SU-DHL-6 (cell line): ENCODE measurements around the gene KCNJ4.

Experiments
- H2AFZ ChIP-seq: fragments of 200-600 bp; sonication (generic); 2 replicates; pipeline ENCODE4 v1.6.1; 2014; ENCODE audit warnings: low read depth, mild to moderate bottlenecking, moderate library complexity, mixed read lengths, antibody characterized with exemption, low read length; ENCODE audit not compliant: severe bottlenecking
- H3F3A ChIP-seq: fragments of 200-600 bp; shearing (Covaris generic); 2 replicates; pipeline ENCODE4 v1.6.0; 2016; ENCODE audit warnings: antibody characterized with exemption, mild to moderate bottlenecking; ENCODE audit not compliant: insufficient read depth
- H3K27ac ChIP-seq: fragments of 200-600 bp; sonication (generic); 2 replicates; pipeline ENCODE4 v1.5.1; 2016; ENCODE audit warnings: low read depth, mild to moderate bottlenecking, low read length, moderate library complexity, mixed read lengths
- H3K27me3 ChIP-seq: fragments of 200-600 bp; sonication (generic), shearing (Covaris generic); 2 replicates; pipeline ENCODE4 v1.6.0; 2014; ENCODE audit warnings: mild to moderate bottlenecking, low read length
- H3K36me3 ChIP-seq: fragments of 200-600 bp; sonication (generic); 2 replicates; pipeline ENCODE4 v1.6.1; 2014; ENCODE audit warnings: mild to moderate bottlenecking, low read length, mixed read lengths
- H3K4me2 ChIP-seq: fragments of 300-600, 200-600 bp; shearing (Covaris generic), sonication (generic); 2 replicates; pipeline ENCODE4 v1.6.0; 2014; ENCODE audit warnings: low read length, low read depth, mild to moderate bottlenecking; ENCODE audit not compliant: poor library complexity, severe bottlenecking
- H3K4me3 ChIP-seq: fragments of 200-600 bp; sonication (generic); 2 replicates; pipeline ENCODE4 v1.5.1; 2014; ENCODE audit warnings: antibody characterized with exemption, low read length, mild to moderate bottlenecking, mixed read lengths; ENCODE audit not compliant: insufficient read depth, poor library complexity, severe bottlenecking
- H3K79me2 ChIP-seq: fragments of 200-600 bp; sonication (generic); 2 replicates; pipeline ENCODE4 v1.6.1; 2014; ENCODE audit warnings: mild to moderate bottlenecking, low read length, moderate library complexity; ENCODE audit not compliant: insufficient read depth
- H3K9ac ChIP-seq: fragments of 200-600 bp; sonication (generic); 2 replicates; pipeline ENCODE4 v1.7.0; 2014; ENCODE audit warnings: mild to moderate bottlenecking, low read length
- H3K9me2 ChIP-seq: fragments of 200-600 bp; sonication (generic); replicated peaks from 2 replicates; pipeline ENCODE4 v1.6.1; 2014; ENCODE audit warnings: low read length; ENCODE audit not compliant: insufficient read depth
- H3K9me3 ChIP-seq: fragments of 200-600 bp; sonication (generic); 2 replicates; pipeline ENCODE4 v1.6.1; 2014; ENCODE audit warnings: low read length, mixed read lengths; ENCODE audit not compliant: insufficient read depth
- H4K20me1 ChIP-seq: fragments of 200-600 bp; sonication (generic); 2 replicates; pipeline ENCODE4 v1.6.1; 2014; ENCODE audit warnings: low read depth, mild to moderate bottlenecking, antibody characterized with exemption, low read length, moderate library complexity, mixed read lengths
- EZH2phosphoT487 ChIP-seq: fragments of 200-600 bp; sonication (generic), shearing (Covaris generic); conservative IDR thresholded peaks from 2 replicates; pipeline ENCODE4 v1.6.1; 2018; ENCODE audit warnings: mild to moderate bottlenecking, antibody characterized with exemption, low read length, moderate library complexity, mixed read lengths
- TF ChIP-seq, protein P1 (sequence below): fragments of 200-600 bp; sonication (generic); IDR thresholded peaks from one replicate; pipeline ENCODE4 v1.5.1; 2017; ENCODE audit warnings: antibody characterized with exemption, mild to moderate bottlenecking, low read length, moderate library complexity; ENCODE audit not compliant: insufficient read depth, poor library complexity, severe bottlenecking

Gene KCNJ4

DNA sequence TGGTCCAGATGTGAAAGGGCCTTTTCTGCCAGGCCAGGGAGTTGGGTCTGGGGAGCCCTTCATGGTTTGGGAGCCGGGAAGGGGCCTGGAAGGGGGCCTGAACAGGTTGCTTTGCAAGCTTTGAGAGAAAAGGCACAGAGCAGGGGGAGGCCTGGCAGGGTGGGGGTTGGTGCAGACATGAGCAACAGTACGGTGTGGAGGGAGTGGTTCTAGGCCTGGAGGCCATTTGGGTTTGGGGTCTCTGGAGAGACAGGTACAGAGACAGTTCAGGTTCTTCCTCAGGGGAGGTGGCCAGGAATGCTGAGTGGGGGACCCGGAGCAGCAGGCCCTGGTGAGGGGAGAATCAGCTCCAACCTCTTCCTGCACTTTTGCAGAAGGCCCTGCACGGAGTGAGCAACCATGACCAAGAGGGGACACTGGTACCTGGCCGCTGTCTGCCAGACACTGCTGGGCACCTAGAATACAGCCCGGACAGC, 14.3 kb upstream of the KCNJ4 start:
- H4K20me1 ChIP-seq = no peaks in the 10 kb centered on the region
- no peaks in the 10 kb centered on the region for H3K9me3 ChIP-seq
- no peaks in the 10 kb centered on the region for H3F3A ChIP-seq
- no peak overlapping the region for H2AFZ ChIP-seq
- no peak overlapping the region for H3K27ac ChIP-seq
- TF ChIP-seq, protein P1, sequence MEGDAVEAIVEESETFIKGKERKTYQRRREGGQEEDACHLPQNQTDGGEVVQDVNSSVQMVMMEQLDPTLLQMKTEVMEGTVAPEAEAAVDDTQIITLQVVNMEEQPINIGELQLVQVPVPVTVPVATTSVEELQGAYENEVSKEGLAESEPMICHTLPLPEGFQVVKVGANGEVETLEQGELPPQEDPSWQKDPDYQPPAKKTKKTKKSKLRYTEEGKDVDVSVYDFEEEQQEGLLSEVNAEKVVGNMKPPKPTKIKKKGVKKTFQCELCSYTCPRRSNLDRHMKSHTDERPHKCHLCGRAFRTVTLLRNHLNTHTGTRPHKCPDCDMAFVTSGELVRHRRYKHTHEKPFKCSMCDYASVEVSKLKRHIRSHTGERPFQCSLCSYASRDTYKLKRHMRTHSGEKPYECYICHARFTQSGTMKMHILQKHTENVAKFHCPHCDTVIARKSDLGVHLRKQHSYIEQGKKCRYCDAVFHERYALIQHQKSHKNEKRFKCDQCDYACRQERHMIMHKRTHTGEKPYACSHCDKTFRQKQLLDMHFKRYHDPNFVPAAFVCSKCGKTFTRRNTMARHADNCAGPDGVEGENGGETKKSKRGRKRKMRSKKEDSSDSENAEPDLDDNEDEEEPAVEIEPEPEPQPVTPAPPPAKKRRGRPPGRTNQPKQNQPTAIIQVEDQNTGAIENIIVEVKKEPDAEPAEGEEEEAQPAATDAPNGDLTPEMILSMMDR = no peak
- no peaks in the 10 kb centered on the region for H3K36me3 ChIP-seq
- no peaks in the 10 kb centered on the region for H3K9me2 ChIP-seq
- H3K79me2 ChIP-seq = no peaks in the 10 kb centered on the region
- H3K4me2 ChIP-seq = no peak overlapping the region
- H3K9ac ChIP-seq = no peak overlapping the region
- no peaks in the 10 kb centered on the region for H3K27me3 ChIP-seq
- no peak overlapping the region for H3K4me3 ChIP-seq

DNA sequence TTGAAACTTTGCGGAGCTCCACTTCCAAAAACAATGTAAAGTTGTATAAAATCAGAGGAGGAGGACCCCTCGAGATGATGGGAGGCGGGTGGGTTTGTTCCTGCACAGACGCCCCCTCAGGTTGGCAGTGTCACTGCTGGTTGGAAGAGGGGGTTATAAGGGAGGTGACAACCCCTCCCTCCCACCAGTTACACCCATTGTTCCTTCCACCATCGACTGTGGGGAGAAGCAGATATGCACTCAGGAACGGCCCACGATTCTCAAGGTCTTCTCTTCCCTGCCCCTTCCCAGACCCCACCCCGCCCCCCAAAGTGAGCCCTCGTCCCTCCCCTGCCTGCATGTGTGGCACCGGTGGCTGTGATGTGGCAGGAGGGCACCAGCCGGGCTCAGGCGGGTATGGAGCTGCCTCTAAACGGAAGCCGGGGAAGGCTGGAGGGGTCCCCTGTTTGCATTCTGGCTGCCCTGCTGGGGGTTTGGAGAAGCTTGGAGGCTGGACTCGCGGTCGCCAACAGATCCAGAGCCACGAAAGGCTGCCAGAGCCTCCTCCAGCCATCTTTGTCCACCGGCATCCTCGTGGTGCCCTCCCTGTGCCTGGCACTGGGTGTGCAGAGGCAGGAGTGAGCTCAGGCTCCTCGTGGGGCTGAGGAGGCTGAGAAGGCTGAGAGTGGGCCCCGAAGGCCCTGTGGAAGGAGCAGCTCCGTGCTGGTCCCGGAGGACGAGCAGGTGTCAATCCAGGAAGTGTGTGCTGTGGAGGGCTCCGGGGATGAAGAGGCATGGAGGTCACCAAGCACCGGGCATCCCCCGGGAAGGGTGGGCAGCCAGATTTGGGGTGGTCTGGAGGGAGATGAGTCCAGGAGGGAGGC, 13.7 kb upstream of the KCNJ4 start:
- H3K27me3 ChIP-seq = no peaks in the 10 kb centered on the region
- H3K79me2 ChIP-seq = no peaks in the 10 kb centered on the region
- no peaks in the 10 kb centered on the region for H3K9me3 ChIP-seq
- H2AFZ ChIP-seq = no peak overlapping the region
- H3K4me2 ChIP-seq = no peak overlapping the region
- no peaks in the 10 kb centered on the region for H4K20me1 ChIP-seq
- no peak overlapping the region for H3K4me3 ChIP-seq
- H3K27ac ChIP-seq = no peak overlapping the region
- TF ChIP-seq, protein P1 = no peak
- TF ChIP-seq EZH2phosphoT487 = no peak
- H3K9me2 ChIP-seq = no peaks in the 10 kb centered on the region
- no peaks in the 10 kb centered on the region for H3F3A ChIP-seq
- H3K9ac ChIP-seq = no peak overlapping the region
- no peaks in the 10 kb centered on the region for H3K36me3 ChIP-seq

DNA sequence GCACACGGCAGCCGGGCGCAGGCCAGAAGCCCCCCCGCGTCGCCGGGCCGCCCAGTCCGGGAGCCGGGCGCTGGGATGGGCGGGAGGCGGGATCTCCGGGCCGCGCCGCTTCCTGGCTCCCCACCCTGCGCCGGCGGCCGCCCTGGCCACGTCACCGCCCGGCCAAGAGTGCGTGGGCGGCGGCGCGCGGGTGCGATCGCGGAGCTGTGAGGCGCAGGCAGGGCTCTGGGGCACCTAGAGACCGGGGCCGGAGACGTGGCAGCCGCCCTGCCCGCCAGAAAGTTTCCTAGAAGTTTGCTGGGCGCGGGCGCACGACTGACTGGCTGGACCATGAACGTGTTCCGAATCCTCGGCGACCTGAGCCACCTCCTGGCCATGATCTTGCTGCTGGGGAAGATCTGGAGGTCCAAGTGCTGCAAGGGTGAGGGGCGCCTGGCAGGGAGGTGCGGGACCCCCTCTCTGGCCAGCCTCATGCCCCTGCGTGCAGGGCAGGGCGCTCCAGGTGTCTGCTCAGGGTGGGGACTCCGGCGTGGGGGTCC, 13.0 kb upstream of the KCNJ4 start, which contains the start of gene KDELR3:
KDELR3 (plus strand) TSS at position 193 of the 539 bp plus-strand sequence; CDS start at position 331, 138 bp downstream.
- TF ChIP-seq, protein P1 = no peak
- no peak for TF ChIP-seq EZH2phosphoT487
- H3K4me2 ChIP-seq = no peak within 1 kb of the TSS
- H4K20me1 ChIP-seq = no peaks in the 10 kb centered on the region
- H3K9me3 ChIP-seq = no peaks in the 10 kb centered on the region
- H3F3A ChIP-seq = no peaks in the 10 kb centered on the region
- H3K27me3 ChIP-seq = no peaks in the 10 kb centered on the region
- no peaks in the 10 kb centered on the region for H3K79me2 ChIP-seq
- H3K9ac ChIP-seq = no peak within 1 kb of the TSS
- H3K27ac ChIP-seq = no peak within 1 kb of the TSS
- no peaks in the 10 kb centered on the region for H3K36me3 ChIP-seq
- H2AFZ ChIP-seq = no peak within 1 kb of the TSS
- no peak within 1 kb of the TSS for H3K4me3 ChIP-seq
- H3K9me2 ChIP-seq = no peaks in the 10 kb centered on the region
